ENCODE results near the gene FOLR3.
A peak's percentile ranks its signal among the peaks of the same experiment; 100 is the strongest.
"Not testable (repeated sequence)": the region's sequence is repeated elsewhere in the genome, so short reads cannot be mapped to it uniquely, and the experiment has no call there.

FOLR3 gene

GRCh38 chr11:72177656-72178055, 42.1 kb downstream of the FOLR3 start:
- TF ChIP-seq SPI1 (IDR thresholded peaks at IDR 0.05; ENCODE audit: low read depth, low read length): no peak
- TF ChIP-seq TAF1 (IDR thresholded peaks at IDR 0.05; ENCODE audit: low read depth, low read length): no peak
- no peak for TF ChIP-seq POLR2A (IDR thresholded peaks at IDR 0.05; ENCODE audit: low read depth, low read length)
- TF ChIP-seq PAX5 (IDR thresholded peaks at IDR 0.05; ENCODE audit: insufficient read depth, low read length, severe bottlenecking): no peak
- TF ChIP-seq POU2F2 (IDR thresholded peaks at IDR 0.05; ENCODE audit: low read depth, low read length): no peak
- no peak for TF ChIP-seq POLR2AphosphoS5 (IDR thresholded peaks at IDR 0.05; ENCODE audit: low read depth, low read length)

GRCh38 chr11:72179049-72179803, 43.7 kb downstream of the FOLR3 start:
- FAIRE-seq (no peak), DNase-seq (ENCODE audit: insufficient read length, low spot score) (no peak)
- no peak for TF ChIP-seq SPI1 (IDR thresholded peaks at IDR 0.05; ENCODE audit: low read depth, low read length)
- TF ChIP-seq POU2F2 (IDR thresholded peaks at IDR 0.05; ENCODE audit: low read depth, low read length): no peak
- no peak for TF ChIP-seq TAF1 (IDR thresholded peaks at IDR 0.05; ENCODE audit: low read depth, low read length)
- no peak for TF ChIP-seq POLR2A (IDR thresholded peaks at IDR 0.05; ENCODE audit: low read depth, low read length)
- no peak for TF ChIP-seq PAX5 (IDR thresholded peaks at IDR 0.05; ENCODE audit: insufficient read depth, low read length, severe bottlenecking)
- TF ChIP-seq POLR2AphosphoS5 (IDR thresholded peaks at IDR 0.05; ENCODE audit: low read depth, low read length): no peak

More at GRCh38 chr11:72177656-72178055, 42.1 kb downstream of the FOLR3 start:
- DNase-seq (ENCODE audit: insufficient read length, low spot score) (no peak), FAIRE-seq (no peak)

- TF ChIP-seq POLR2AphosphoS5 (IDR thresholded peaks at IDR 0.05; ENCODE audit: low read depth, low read length): no peak
- TF ChIP-seq POU2F2 (IDR thresholded peaks at IDR 0.05; ENCODE audit: low read depth, low read length): no peak
- FAIRE-seq: no peak
- DNase-seq (ENCODE audit: insufficient read length, low spot score): no peak
Observed at GRCh38 chr11:72179804-72180396, 44.4 kb downstream of the FOLR3 start.

- FAIRE-seq: peak; percentile 16
- not testable (repeated sequence) for DNase-seq (ENCODE audit: insufficient read length, low spot score)
Observed at GRCh38 chr11:72180892-72181552, 45.5 kb downstream of the FOLR3 start.

GRCh38 chr11:72181553-72181958, 46.0 kb downstream of the FOLR3 start:
- not testable (repeated sequence) for DNase-seq (ENCODE audit: insufficient read length, low spot score); FAIRE-seq

GRCh38 chr11:72188267-72188666, 52.7 kb downstream of the FOLR3 start:
- DNase-seq (ENCODE audit: insufficient read length, low spot score) (no peak), FAIRE-seq (no peak)
- TF ChIP-seq POU2F2 (IDR thresholded peaks at IDR 0.05; ENCODE audit: low read depth, low read length) (no peak), POLR2AphosphoS5 (IDR thresholded peaks at IDR 0.05; ENCODE audit: low read depth, low read length) (no peak), SPI1 (IDR thresholded peaks at IDR 0.05; ENCODE audit: low read depth, low read length) (no peak), TAF1 (IDR thresholded peaks at IDR 0.05; ENCODE audit: low read depth, low read length) (no peak), PAX5 (IDR thresholded peaks at IDR 0.05; ENCODE audit: insufficient read depth, low read length, severe bottlenecking) (no peak), POLR2A (IDR thresholded peaks at IDR 0.05; ENCODE audit: low read depth, low read length) (no peak)

Measured in GM12891 (cell line).